HG03097 (cell line): Measurements from ENCODE around the gene MRPL9.
"Not testable (repeated sequence)": the region's sequence is repeated elsewhere in the genome, so short reads cannot be mapped to it uniquely, and the experiment has no call there.

ENCODE experiments used
- ATAC-seq: cut with Tn5 transposase; IDR thresholded peaks from one replicate; pipeline ENCODE4 v1.9.1; 2021; ENCODE audit not compliant: unreplicated experiment, low FRiP score

The MRPL9 gene

GRCh38 chr1:151737026-151737425 lies 26.3 kb downstream of the MRPL9 start:
- ATAC-seq: no peak

DNA sequence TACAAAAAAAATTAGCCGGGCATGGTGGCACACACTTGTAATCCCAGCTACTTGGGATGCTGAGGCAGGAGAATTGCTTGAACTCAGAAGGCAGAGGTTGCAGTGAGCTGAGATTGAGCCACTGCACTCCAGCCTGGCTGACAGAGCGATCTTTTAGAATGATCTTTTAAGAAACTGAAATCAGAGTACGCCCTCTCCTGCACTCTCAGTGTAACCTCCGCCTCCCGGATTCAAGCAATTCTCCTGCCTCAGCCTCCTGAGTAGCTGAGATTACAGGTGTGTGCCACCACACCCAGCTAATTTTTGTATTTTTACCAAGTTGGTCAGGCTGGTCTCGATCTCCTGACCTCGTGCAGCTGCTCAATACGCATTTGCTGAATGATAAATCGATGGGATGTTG lies 29.3 kb downstream of the MRPL9 start:
- not testable (repeated sequence) for ATAC-seq

GRCh38 chr1:151733126-151733525 lies 30.2 kb downstream of the MRPL9 start:
- no peak for ATAC-seq

DNA sequence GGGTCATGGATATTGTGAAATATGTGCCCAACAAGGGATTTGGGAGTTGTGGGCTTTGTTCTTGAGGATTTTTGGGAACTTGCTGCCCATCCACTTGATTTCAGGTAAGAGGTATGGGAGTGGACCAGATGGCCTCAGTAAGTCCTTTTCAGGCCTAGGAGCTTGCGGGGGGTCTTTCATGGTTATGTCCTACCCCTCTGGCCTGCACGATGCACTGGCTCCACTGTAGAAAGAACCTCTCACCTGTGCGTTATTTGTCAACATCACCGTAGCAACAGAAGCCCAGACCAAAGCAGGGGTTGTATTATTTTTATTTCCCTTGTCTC lies 33.4 kb downstream of the MRPL9 start:
- ATAC-seq: no peak

- no peak for ATAC-seq
Observed at GRCh38 chr1:151729157-151729965, 33.9 kb downstream of the MRPL9 start.

DNA sequence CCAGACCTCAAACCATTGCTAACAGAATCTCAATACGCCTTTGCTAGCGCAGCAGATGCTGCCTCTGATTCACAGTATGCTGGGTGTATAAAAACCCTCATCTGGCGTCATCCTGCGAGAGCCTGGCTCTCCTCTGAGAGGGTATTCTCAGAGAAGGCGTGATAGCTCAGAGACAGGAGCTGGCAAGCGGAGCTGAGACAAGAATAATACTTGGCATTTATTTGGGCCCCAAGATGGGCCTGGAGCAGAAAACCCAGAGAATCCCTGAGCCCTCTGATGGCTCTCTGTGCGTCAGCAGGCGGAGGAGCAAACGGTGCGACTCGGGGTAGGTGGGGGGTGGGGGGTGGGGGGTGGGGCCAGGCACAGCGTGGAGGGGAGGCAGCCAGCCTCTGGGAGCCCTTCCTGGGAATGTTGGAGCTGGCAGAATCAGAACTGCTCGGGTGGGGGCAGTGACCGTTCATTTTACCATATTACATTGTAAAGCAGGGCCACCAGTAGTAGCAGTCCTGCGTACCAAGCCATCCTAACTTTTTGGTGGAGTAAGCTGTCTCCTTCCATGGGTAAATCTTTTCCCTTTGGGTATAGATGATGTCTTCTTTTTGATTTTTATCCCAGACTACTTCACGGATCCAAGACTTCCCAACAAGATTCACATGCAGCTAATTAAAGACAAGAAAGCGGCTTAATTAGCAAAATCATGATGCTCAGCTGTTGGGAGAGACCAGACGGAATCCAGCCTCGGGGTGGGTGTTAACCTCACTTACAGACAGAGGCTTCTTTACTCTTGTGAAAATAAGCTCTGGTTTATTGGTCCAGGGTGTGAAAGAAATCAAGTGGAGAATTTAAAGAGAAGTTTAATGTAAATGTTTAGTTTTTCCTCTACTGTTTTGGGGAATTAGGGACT lies 34.9 kb downstream of the MRPL9 start:
- ATAC-seq: no peak

DNA sequence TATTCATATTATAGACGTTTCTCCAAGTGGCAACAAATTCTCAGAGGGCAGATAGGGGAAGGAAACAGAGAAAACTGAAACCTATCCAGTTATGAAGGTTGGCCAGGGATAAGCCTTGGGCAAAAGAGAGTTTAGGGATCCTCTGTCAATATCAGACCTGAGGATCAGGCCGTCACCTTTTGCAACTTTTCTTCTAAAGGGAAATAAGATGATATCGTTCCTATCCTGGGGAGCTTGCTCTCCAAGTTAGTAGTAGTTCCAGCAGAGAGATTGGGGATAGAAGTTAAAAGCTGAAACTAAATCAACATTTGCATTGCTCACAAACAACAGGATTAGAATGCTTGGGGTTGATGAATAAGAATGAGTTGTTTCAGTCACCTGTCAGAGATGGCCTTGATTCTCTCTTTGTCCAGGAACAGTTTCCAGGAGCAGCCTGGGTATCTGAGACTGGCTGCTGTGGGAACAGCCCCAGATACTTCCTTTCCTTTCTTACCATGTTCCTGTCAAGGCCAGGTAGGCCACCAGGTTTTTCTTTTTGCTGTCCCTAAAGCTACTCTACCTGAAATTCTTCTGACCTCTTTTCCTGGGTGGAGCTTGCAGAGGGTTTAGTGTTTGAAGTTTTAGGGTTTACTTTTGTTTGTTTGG lies 39.4 kb downstream of the MRPL9 start:
- no peak for ATAC-seq

- ATAC-seq: no peak
Observed at GRCh38 chr1:151721788-151722510, 41.3 kb downstream of the MRPL9 start.

GRCh38 chr1:151720974-151721787 lies 42.1 kb downstream of the MRPL9 start, which contains the start of gene RIIAD1:
RIIAD1 (plus strand) TSS chr1:151721522; CDS start chr1:151721537, 15 bp downstream.
- ATAC-seq: no peak

DNA sequence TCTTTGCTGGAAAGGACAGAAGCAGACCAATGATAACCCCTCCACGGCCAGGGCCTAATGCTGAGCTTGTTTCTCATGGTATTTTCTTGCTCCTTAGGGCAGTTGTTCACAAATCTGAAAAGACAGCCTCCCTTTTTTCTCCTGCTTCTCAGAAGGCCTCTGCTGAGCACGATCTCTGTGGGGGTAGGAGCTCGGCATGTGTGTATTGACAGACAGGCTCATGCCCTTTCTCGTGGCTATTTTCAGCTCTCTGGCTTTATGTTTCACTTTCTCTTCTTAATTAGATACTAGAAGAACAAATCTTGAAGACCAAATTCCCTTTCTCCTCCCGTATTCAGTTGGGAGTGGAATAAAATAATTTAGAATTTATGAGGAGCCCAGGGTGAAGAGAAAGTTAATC lies 42.7 kb downstream of the MRPL9 start:
- ATAC-seq: no peak

- ATAC-seq: no peak
Observed at GRCh38 chr1:151720125-151720524, 43.2 kb downstream of the MRPL9 start.

DNA sequence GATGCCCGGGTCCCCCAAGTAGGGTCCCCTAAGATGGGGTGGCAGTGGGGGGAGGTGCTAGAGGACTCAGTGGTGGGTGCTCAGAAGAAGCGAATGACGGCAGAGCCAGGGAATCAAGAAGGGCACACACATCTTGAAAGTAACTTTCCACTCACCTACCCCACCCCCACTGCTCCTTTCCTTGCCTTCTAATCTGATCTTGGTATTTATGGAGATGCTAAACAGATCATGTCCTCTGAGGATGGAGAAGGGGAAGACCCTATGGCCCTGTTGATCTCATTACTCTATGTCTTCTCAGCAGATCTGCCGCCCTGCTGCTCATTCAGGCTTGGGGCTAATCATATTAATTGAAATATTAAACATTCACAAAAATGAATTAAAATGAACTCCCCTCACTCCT lies 44.6 kb downstream of the MRPL9 start:
- ATAC-seq: no peak

- ATAC-seq: no peak
Observed at GRCh38 chr1:151718011-151718431, 45.3 kb downstream of the MRPL9 start.

DNA sequence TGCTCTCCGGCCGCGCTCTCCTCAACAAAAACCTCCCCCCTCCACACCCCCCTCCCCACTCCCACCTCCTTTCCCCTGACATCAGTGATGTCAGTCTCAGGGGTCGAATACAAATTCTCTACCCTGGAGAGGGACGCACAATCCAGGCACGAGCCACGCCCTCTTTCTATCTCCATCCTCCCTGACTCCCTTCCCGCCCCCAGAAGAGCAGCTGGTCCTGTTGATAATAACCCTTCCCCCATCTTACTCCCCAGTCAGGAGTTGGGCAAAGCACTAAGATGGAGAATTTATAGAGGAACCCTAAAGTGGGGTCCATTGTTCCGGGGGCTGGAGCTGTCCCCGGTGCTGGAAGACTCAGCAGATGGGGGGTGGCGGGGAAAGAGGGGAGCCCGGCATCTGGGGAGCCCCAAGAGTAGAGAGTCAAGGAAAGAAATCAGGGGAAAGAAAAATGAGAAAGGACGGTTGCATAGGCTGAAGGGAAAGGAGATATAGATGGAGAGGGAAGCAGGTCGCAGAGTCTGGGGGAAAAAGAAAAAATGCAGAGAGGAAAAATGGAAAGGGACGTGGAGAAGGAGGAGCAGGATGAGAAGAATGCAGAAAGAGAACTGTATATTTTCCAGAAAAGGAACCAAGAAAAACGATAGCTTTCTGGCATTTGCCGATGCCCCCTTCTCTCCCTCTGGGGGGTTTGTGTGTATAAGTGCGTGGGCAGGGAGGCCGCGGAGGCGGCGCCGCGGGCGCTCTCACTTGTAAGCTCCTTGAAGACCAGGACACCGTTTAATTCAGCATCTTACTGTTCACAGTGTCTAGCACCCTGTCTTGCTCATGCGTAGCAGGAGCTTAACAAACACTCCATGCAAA lies 46.3 kb downstream of the MRPL9 start, which contains the start of gene CELF3:
CELF3 (minus strand) TSS at position 33 of the 861 bp plus-strand sequence. CDS start 783 bp downstream, outside the sequence.
- no peak for ATAC-seq

- ATAC-seq: no peak
Observed at GRCh38 chr1:151716405-151716762, 46.9 kb downstream of the MRPL9 start.

DNA sequence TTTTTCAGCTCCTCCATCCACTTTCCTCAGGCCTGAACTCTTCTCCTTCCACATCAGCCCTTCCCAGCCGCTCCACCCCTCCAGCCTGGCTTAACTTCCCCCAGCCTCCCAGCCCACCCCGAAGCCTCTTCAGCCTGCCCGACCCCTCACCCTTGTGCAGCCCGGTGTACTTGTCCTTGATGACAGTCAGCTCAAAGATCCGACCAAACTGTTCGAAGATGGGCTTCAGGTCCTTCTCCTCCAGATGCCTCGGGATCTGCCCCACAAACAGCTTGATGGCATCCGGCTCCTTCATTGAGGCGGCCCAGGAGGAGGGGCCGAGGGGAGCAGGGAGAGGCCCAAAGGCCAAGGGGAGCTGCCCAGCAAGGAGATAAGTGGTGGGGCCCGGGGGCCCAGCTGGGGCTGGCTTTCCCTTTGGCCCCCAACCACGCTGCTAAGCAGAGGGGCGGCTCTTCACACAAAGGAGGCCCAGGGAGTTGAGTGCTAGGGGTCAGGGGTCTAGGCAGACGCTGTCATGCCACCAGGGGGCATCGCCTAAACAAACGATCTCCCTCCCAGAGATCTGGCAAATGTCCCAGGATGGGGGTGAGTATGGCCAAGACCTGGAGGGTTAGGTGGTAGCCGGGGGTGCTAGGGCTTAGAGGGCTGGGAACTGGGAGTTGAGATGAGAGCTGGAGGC lies 47.4 kb downstream of the MRPL9 start:
- no peak for ATAC-seq

DNA sequence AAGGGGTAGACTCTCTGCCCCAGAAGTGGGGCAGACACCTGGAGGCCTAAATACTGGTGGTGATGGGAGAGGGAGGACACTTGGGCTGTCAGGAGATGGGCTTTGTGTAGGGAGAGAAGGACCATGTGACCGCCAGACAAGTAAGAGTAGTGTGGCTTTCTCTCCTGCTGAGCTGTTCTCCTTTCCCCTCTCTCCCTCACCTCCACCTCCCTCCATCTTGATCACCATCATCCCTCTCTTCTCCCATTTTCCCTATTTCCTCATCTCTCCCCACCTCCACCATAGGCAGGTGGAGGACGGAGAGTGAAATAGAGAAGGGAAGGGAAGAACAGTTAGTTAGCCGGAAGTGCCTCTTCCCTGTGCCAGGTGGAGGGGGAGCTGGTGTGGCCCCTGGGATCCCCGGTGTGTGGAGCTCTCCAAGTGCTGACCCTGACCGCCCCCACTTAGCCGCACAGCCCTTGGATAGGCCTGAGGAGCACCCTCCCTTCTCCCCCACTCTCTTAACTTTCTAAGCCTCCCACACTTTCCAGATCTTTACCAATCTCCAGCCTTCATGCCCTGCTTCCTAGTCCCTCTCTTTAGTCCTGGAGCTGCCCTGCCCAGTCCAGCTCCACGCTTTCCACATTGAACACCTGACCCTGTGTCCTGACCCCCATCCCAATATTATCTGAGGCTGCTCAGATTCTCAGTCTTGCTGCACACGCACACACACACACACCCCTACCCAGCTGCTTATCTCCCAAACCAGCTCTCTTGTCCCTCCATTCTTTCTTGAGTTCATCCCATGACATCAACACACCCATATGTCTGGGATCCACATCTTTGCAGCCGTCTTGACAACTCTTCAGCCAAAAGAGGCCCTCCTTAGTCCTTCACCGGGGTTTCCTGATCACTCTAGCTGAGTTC lies 48.2 kb downstream of the MRPL9 start:
- ATAC-seq: no peak
